GM19239 (cell line): ENCODE measurements around the gene KLHDC9.

Experiments
- DNase-seq: peaks from one replicate; pipeline ENCODE4 v3.0.0; 2011; ENCODE audit warnings: low spot score; ENCODE audit not compliant: insufficient read length
- FAIRE-seq: peaks from 2 replicates; lab custom pipeline; 2011; peaks lifted over from hg19 to GRCh38; lab: Jason Lieb, UNC

Gene KLHDC9

GRCh38 chr1:161074676-161075368, 23.3 kb upstream of the KLHDC9 start:
- DNase-seq (no peak), FAIRE-seq (no peak)

DNA sequence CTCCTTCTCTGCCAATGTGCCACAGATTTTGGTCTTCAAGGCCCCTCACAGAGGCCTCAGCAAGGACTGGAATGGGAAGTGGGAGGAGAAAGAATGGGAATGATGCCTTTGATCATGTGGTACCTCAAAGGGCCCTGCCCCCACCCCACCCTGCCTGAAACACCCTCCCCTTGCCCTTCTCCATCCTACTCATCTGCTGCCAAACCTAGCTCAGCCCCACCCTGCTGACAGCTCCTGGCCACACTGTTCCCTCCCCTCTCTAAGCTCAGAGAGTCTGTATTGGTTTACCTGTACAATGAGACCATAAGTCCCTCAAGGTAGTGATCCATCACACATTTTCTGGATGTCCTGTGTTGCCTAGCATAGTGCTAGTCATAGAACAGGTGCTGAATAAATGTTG, 21.8 kb upstream of the KLHDC9 start:
- FAIRE-seq: no peak
- no peak for DNase-seq

- no peak for DNase-seq
- no peak for FAIRE-seq
Measured at GRCh38 chr1:161077426-161077825, 20.7 kb upstream of the KLHDC9 start.

GRCh38 chr1:161079436-161080110, 18.6 kb upstream of the KLHDC9 start:
- FAIRE-seq: no peak
- no peak for DNase-seq

DNA sequence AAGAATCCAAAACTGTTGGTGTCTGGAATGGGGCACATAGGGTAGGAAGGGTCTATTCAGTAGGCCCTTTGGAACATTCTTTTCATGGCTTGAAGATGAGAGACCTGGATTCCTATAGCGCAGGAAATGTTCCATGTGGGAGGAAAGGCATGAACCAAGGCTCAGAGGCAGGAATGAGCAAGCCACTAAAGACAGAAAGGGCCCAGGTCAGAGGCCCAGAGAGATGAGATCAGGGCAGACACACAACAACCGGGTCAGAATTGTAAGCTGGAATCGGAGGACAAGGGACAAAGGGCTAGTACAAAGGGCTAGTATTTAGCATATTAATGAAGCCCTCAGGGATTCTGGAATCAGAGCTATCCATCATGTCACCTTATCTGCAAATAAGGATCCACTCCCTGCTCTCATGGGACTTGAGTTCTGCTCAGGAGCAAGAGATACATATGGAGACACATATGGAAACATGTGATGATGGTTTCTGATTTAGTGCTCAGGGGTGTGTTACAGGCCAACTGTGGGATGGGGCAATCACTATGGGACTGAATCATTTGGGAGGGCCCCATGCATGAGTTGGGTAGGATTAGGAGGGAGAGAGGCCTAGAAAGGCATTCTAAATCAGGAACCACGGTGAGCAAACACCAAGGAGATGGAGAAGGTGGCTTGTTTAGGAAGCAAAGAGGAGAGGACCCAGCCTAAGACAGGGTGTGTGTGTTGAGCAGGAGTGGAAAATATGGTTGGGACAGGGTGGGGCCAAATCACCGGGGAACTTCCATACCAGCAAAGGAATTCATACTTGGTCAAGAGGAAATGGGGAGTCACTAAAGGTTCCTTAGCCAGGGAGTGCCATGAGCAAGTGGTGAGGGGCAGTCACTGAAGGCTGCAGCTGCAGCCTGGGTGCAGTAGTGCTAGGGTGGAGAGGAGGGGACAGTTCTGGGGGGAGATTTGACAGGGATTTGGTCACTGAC, 17.4 kb upstream of the KLHDC9 start:
- no peak for FAIRE-seq
- DNase-seq: no peak

DNA sequence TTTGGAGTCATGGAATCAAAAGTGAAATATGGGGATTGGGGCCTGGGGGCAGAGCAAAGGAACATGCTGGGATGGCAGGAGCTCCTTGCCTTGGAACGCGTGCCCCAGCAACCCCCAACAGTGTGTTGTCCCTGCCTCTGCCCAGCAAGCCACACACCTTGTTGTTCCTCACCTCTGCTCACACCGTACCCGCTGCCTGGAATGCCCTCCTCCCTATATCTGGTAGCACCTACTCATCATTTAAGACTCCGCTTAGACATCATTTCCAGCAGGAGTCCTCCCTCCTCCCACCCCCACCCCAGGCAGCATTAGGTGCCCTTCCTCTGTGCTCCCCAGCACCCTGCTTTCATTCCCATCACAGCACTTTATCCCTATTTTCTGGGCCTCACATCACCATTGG, 16.6 kb upstream of the KLHDC9 start:
- FAIRE-seq: no peak
- DNase-seq: no peak

DNA sequence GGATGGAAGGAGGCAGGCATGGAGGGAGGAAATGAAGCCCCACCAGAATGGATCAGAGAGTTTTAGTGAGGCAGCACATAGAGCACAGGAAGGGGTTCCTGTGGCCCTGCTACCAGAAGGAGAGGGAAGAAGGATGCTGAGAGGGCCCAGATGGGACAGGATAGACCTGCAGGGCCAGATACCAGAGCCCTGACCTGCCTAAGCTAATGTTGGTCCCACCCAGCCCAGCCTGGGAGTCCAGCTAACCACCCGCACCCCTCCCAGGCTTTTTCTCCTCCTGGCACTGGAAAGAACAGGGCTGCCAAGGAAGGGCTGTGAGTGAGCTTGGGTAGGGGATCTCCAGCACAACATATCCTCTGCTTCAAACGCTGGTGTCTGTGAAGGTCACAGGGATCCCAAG, 15.7 kb upstream of the KLHDC9 start:
- FAIRE-seq: no peak
- DNase-seq: no peak

- FAIRE-seq (no peak), DNase-seq (no peak)
Measured at GRCh38 chr1:161082996-161083747, 15.0 kb upstream of the KLHDC9 start.

DNA sequence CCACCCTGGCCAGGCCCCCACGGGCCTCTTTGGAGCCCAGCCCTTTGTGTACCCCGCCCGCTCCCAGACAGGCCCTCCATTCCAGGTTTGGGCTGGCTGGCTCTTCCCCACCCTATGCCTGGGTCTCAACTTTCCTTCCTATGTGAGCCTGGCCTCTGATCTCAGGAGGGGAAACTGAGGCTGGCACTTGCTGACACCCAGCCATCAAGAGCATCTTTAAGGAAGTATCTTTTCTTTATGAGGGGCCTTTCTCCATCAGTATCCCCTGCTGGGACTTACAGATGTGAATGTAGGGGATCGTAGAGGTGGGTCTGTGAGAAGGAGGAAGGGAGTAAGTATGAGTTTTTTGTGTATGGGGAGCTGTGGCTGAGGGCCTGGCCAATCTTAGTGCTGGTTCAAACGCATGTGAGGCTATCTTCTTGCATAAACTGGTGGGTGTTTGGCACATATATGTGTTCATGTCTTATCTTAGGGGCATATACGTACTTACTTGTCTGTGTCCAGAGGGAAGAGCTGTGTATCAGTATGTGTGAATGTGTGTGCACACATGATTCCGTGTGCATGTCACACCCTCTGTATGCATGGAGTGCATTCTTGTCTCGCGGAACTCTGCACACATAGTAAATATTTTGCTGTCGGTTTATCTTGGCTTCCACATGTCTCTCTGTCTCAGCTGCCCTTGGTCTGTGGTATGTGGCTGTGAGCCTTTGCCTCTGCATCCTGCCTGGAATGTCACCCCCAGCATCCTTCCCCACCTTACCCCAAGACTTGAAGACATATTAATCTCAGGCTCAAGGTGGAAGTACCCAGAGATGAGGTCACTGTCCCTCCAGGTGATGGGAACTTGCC, 14.2 kb upstream of the KLHDC9 start:
- FAIRE-seq (no peak), DNase-seq (no peak)

DNA sequence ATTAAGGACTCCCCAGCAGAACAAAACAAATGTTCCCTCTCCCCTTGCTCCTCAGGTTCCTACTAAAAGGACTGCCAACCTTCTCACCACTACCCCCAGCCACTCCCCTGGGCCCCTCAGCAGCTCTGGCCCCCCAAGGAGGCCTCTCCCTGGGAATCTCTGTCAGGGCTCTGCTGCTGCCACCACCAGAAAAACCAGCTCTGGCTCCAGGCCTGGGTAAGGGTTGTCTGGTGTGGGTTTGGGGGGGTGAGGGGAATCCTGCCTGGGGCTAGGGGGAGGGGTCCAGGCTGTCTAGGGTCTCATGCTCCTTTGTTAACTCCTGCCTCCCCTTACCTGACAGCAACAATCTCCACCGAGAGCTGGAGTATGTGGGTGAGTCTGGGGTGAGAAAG, 13.6 kb upstream of the KLHDC9 start:
- FAIRE-seq (no peak), DNase-seq (no peak)

DNA sequence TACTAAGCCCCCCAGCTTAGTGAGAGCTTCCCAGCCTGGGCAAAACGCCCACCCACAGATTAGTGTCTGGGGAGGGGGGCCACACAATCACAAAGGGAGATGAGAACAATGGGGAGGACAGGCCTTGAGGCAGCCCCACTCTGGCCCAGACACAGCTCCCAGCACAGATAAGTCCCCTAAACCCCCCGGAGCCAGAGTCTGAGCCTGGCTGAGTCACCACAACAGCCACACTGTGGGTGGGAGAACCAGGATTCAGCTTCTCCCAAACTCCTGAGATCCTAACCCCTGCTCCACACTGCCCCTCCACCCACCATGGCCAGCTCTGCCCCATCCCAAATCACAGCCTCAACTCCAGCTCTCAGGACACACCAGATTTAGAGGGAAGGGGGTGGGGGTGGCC, 13.0 kb upstream of the KLHDC9 start:
- FAIRE-seq: no peak
- DNase-seq: no peak

DNA sequence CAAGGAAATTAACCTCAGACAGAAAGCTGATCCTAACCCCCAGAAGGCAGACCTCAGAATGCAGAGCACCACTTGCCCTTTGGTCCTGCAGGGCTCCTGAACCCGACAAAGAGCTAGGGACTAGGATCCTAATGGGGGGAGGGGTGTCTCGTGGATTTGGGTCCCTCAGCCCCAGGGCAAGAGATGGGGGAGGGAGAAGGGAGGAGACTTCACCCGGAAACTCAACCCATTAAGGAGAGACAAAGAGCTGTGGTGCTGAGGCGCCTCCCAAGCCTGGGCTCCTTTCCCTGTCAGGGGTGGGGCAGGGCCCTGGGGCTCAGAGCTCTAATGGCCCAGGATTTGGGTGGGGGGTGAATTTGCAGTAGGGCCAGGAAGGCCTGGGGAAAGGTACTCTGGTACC, 11.7 kb upstream of the KLHDC9 start:
- DNase-seq: no peak
- no peak for FAIRE-seq

DNA sequence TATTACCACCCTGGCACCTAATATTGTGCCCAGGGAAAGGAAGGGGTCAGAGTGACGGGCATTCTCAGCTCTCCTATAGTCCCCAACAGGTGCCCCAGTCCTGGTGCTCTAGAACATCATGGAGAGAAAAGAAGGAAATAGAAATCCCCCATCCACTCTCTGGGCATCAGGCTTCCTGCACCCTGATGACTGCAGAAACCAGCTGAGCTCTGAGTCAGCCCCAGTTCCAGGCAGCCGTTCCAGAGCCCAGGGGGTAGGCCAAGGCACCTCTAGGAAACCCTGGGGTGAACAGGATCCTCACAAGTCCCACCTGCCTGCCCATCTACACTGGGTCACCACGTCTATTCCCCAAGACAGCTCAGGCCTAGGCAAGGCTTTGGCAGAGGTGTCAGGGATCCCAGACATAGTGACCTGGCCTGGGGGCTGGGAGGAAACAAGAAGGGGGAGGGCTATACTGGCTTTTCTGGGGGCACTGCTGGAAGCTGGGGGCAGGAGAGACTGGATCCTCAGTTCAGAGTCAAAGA, 9.5 kb upstream of the KLHDC9 start:
- no peak for FAIRE-seq
- DNase-seq: no peak

DNA sequence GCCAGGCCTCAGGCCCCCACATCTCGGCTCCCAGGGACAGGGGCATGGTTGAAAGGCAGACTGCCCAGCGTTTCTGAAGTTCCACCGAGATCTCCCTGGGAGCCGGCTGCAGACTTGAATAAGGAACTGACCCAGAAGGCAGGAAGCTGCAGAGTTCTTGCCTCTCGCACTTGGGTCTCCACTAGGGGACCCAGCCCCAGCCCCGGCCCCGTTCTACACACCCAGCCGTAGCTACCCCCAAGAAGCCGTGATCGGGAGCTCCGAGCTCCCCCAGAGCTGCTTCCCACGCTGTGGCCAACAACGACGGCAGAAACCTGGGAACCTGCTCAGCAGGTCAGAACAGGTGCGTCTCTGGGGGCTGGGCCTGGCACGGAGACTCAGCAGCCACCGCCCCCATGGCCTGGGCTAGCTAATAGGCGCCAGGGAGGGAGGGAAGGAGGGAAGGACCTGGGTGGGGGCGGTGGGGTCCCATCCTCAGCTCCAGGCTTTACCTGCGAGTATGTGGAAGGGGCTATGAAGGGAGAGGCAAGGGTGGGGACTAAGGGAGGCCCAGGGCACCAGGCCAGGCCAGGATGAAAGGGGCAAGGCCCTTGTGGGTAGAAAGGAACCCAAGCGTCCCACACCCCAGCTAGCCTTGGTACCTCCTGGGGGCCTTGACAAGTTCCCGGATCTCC, 8.8 kb upstream of the KLHDC9 start, which contains the start of gene NECTIN4:
Gene NECTIN4, minus strand, starts transcription at position 308 of the 674 bp plus-strand sequence. Its CDS starts 262 bp downstream, at position 46.
- no peak for FAIRE-seq

DNA sequence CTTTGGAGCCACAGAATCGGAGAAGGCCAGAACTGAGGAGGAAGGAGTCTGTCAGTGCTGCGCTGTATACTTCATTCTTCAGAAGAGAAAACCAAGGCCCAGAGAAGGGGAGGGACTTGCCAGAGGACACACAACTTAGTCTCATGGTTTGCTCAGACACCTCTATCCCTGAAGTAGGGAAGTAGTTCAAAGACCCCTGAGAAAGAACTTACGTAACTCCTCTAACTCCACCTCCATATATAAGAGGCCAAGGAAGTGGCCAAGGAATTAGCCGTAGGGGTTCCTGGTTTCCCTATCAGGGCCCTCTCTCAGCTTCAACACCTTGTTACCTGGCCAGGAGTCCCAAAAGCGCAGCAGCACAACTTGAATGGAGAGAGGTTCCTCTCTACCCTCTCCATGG, 8.2 kb upstream of the KLHDC9 start:
- FAIRE-seq (no peak), DNase-seq (no peak)

More for the DNA sequence above, 8.8 kb upstream of the KLHDC9 start, which contains the start of gene NECTIN4:
- DNase-seq: no peak

- FAIRE-seq: no peak
- DNase-seq: no peak
Measured at GRCh38 chr1:161090617-161091016, 7.5 kb upstream of the KLHDC9 start.

DNA sequence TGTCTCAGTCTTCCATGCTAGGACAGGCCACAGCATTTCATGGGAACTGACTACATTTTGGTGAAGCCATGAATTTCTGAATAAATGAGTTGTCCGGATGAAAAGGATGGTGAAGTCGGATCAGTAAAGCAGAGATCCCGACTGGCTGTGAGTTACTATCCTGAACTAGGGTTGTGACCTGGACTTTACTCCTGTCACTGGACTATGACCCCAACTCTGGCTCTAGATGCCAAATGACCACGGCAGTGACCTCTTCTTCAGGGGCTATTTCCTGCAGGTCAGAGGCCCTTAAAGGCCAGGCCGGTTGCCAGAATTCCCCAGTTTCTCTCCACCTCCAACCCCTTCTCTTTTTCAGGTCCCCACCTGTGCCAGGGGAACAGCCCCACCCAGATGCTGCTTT, 7.1 kb upstream of the KLHDC9 start:
- DNase-seq (no peak), FAIRE-seq (no peak)

DNA sequence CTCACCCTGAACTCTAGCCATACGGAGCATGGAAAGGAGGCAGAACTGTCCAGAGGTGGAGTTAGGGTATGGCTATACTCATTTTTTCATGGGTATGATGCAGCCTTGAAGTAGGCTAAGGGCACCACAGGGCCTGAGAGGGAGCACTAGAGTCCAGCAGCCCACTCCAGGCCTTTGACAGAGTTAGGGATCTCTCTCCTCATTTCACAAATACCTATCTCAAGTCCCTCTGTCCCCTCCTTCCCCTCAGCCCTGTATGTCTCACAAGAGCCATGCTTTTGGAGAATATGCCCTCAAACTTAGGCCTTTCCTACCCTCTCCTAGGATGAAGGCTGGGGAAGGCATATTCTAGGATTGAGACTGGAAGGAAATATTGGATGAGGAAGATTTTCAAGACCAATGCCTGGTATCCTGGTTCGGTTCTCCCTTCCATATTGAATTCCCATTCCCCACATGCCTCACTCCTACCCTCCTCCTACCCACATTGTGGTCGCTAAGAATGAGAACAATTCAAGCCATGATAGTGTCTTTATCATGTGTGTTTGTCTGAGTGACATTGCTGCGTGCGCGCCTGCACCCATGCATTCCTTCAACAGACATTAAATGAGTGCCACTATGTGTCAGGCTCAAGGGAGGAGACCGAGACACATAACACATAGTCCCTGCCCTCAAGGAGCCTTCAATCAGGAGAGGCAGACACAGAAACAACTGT, 6.2 kb upstream of the KLHDC9 start:
- DNase-seq (no peak), FAIRE-seq (no peak)
